Retina (tissue), 1 donor: ENCODE data around the gene OPA1.

ENCODE experiments used
- DNase-seq: peaks from one replicate; pipeline ENCODE4 v3.0.0-alpha.2; 2016

Gene OPA1

DNA sequence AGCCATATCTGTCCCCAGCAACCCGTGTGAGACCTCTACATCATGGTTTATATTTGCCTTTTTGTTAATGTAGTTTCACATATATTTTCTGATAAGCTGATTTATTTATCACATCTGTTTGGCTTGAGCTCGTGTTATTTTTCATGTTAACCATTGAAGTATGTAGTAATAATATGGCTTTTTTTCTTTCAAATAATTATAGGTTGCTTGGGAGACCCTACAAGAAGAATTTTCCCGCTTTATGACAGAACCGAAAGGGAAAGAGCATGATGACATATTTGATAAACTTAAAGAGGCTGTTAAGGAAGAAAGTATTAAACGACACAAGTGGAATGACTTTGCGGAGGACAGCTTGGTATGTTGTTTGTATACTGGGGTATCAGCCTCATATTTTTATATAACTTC lies 63.9 kb downstream of the OPA1 start:
- DNase-seq = no peak

DNA sequence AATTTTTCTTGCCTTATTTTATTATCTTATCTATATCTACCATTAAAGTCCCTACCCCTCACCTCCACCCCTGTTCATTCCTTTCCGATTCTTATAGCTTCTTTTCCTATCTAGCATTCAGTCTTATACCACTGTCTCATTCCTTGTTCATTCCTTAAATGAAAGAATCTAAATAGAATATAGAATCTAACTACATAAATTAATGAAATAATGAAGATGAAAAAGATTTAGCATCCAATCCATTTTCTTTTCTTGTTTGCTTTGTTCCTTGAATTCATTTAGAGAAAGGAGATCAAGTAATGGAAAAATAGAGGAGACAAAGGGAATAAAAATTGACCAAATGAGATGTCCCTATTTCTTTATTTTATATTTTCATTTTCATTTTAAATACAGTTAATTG lies 67.2 kb downstream of the OPA1 start:
- DNase-seq = no peak

DNA sequence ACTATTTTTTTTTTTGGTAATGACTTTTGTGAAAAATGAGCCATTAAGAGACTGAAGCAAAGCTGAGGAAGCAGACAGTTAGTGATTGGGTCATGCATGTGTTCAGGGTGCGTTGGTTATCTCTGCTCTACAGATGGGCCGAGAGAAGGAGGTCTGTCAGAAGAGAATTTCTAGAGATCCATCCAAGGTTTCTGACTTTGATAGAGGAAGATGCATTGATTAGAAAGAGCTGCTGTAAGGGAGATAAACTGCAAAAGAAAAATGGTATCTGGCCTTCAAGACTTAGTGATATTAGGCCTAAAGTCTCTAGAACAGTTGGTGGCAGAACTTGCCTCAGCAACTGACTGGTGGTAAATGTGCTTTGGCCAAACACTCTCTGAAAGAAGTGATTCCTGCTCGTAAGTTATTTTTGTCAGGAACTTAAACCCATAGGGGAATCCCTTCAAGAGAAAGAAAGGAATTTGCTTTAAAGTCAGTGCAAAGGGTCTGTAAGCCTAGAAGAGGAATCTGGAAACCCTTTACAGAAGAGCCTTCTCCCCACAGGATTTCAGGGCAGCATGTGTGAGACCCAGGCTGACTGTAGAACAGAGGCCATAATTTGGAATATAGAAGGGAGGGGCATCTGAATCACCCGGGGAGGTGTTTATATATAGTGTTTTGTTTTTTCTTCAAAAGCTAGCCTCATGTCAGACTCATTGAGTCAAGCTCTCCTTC lies 67.8 kb downstream of the OPA1 start:
- no peak for DNase-seq

DNA sequence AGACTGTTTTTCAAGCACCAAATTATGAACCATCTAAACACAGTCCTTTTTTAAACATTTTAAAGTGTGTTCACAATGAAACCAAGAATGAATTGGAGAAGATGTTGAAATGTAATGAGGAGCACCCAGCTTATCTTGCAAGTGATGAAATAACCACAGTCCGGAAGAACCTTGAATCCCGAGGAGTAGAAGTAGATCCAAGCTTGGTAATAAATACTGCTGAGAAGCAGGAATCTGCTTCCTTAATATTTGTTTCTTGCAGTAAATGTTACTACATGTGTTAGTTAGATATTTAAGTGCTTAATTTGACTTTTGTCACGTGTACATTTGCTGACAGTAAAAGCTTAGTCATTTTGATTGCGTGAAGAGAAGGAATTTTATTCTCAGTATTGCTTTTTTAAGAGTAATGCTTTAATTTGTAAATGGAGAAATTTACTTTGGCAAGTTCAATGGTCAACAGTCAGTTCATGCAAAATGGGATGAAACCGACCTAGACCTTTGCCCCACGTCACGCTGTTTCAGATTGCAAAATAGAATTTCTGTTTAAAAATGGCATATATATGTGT lies 69.8 kb downstream of the OPA1 start:
- DNase-seq = no peak

DNA sequence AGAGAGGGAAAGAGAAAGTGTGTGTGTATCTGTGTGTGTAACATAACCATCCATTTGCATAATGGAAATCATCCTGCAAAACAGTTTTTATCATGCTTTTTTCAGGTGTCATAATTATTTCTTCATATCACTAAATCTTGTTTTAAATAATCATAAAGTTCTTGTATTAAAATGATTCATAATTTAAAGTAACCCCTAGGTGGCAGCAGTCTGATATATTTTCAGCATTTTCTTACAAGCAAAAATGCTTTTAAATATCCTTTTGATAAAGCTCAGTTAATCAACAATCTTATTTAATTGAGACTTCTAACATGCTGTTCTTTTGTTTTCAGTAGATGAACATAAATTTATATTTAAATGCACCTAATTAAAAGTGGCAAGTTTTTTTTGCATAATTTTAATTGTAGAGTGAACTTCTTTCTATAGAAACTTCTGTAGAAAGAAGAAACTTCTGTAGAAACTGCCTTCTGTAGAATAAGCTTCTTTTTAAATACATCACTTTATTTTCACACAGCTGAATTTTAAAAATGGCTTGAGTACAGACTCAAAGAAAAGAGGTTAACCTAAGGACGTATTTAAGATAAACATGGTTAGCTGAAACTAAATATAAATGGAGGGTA lies 72.5 kb downstream of the OPA1 start:
- DNase-seq = no peak

DNA sequence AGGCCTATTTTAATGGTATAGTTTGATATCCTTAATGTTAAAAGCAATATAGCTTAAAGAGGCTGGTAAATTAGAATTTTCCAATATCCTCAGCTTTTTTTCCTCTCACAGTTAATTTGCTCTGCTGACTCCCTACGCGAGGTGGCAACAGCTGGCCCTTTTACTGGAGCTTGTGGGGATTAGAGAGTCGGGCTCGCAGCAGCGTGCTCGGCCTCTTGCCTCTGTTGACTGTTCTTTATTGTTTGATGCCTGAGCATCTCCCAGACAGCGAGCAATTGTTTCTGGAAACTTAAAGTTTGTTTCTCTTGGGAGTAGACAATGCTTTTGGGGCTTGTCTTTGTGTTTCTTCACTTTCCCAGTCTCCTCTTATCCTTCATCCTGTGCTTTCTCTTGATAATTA lies 80.8 kb downstream of the OPA1 start:
- peak; percentile 60 for DNase-seq

DNA sequence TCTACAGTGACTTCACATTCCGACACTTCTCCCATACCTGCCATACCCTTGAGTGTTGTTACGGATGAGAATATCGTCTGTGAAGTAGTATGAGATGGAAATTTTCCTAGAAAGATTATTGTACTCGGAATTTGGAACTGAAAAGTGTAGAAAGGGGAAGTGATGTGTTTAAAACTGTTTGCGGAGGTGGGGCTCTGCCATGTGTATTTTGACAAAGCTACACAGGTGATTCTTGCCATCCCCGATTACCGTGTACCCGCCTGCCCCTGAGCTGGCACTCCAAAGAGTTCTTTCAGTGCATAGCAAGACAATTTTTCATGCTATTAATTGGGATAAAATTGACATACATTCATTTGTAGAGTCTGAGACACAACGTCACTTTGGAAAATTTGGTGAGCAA lies 81.7 kb downstream of the OPA1 start:
- no peak for DNase-seq

DNA sequence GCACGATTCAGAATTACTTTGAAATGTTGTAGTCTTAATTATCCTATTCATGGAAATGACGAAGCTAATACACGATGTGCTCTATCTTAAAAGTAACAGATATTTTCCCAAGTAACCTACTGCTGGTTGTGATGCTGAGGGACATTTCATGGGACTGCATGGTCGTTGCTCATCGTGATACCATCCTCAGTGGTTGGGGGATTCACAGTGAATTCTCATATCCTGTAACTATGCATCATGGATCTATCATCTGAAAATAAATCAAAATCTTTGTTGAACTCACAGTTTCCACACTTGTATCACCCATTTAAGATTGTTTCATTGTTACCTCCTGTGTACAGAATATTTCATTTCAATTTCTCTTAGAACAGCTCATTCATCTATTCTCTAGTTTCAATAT lies 84.7 kb downstream of the OPA1 start:
- no peak for DNase-seq

DNA sequence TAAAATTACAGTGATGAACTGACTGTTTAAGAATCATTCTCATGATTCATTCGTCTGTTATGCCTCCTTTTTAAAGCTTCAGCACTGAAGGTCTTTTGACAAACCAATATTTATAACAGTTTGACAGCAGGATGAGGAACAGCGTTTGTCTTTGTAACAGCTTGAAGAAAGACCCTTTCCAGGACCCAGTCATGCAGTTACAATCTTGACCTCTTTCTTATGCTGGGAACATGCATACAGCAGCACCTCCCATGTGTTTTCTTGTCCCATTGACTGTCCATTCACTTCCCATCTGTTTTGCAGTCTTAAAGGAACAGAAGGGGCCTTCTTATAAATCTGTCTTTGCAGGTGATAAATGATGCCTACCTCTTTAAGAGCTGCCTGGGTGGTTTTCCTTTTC lies 87.2 kb downstream of the OPA1 start:
- peak; percentile 64 for DNase-seq

DNA sequence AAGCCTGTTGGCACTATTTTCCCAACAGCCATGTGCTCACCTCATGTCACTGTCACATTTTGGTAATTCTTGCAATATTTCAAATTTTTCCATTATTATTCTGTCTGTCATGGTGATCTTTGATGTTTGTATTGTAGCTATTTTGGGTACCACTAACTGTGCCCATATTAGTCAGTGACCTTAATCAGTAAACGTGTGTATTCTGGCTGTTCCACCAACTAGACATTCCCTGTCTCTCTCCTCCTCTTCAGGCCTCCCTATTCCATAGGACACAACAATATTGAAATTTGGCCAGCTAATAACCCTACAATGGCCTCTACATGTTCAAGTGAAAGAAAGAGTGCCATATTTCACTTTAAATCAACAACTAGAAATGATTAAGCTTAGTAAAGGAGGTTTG lies 88.6 kb downstream of the OPA1 start:
- DNase-seq = no peak

DNA sequence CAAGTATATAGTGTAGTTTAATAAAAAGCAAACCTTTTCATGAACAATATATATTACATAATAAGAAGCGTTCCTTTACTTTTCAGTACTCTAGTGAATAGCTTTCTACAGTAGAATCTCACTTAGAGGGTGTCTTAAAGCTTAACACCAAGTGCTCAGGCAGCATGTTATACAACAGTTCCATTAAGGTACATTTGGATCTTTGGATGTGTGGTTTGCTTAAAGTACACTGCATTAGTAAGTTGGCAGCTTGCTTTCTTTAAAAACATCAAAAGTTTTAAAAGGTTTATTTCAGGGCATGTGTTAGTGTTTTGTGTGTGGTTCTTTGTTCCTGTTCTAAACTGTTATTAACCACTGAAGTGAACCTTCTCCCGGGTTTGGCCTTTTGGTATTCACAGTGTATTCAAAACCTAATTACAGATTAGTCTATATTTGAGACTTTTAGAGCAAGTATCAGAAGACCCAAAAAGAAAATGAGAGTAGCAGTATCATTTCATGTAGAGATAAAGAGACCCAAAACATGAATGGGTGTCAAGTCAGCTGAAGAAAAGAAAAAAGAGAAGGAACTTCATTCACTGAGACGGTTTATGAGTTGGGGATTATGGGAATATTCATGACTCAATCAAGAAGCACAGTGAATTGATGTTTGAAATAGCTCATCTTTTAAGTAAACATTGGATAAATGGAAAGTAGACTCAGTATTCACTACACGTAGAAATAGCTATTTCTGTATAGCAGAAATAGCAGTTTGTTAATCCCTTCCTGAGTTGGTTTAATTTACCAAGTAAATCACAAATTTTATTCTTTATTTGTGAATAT lies 93.9 kb downstream of the OPA1 start:
- DNase-seq = no peak

DNA sequence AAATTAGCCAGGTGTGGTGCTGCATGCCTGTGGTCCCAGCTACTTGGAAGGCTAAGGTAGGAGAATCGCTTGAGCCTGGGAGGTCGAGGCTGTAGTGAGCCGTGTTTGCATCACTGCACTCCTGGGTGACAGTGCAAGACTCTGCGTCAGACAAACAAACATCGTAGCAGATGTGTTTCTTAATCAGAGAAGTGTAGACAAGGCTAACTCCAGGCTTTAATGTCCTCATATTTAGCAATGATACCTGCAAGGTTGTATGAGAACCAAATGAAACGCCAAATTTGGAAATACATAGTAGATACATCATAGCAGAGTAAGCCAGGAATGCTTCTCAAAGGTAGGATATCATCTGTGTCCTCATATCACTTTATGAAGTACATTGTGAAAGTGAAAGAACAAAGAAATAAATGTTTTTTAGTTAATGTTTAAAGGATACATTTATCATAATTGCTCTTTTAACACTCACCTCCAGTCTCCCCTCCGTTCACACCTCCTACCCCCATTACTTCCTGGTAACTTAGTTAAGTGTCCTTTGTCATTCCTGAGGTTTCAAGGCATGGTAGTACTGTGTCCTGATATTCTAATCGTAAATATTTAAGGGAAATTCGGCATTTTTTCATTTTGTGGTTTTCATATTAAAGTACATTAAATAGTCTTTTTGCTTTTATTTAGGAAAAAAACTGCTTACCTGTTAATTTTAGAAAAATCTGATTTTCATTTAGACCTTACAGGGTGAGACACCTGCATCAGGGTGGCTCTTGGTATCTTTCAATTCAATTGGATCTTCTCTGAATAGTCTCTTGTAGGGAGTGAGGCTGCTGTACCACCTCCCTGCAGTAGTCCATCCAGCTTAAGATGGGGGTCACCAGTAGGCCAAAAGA lies 96.1 kb downstream of the OPA1 start:
- no peak for DNase-seq

DNA sequence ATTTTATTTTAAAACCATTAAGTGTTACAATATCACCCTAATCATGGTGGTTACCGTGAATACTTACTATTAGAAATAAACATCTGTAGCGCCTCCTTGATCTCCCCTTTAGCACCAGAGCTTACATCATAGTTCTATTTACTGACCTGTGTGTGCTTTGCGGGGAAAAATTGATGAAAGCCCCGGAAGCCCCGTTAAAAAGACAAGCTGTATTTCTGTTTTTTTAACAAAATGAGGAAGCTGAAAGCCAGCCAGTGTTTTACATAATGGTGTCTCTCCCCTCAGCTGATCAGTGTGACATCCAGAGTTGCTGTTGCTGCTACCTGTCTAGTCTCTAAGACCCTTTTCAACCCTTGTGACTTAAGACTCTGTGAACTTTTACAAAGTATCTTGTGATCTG lies 100.8 kb downstream of the OPA1 start:
- DNase-seq = no peak

DNA sequence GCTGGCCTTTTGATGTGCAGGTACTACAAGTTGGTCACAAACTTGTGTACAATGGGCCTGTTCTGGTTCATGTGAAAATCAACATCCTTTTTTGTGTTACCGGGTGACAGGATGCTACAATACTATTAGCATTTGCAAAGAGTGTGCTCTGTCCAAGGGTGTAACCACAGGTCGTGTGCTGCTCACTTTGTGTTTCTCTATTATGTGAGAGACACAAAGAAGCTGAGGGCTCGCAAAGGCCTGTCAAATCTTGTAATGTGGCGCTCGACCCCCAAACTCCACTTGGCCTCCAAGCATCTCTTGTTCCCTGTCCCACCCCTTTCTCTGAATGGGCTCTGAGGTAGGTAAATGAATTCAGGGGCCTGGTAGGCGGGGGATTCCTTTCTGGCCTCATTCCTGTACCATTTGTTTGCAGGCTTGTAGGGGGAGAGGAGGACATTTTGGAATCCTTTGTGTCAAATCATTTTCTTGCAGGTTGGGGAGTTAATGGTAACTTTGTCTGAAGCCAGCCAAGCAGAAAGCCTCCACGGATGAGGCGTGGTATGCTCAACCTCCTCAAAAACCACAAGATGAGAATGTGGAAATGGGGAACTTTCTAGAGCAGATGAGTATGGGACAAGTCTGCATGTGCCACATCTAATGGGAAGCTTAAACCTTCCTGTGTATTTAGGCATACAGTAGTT lies 109.1 kb downstream of the OPA1 start:
- peak; percentile 42 for DNase-seq

DNA sequence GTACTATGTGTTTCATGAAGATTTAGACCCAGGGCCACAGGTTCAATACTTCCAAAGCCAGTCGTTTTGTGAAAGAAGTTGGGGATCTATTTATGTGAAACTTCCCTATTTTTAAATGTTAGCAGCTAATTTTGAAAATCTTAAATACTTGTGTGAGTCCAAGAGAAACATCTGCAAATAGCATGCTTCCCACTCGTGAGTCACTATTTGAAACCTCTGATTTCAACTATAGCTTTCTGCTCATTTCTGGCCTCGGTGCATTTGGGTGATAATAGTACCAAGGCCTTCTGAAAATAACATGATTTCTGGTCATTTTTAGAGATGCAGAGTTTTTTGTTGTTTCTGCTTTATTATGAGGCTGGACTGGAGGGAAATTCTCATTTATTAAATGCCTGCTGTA lies 110.0 kb downstream of the OPA1 start:
- DNase-seq = no peak

DNA sequence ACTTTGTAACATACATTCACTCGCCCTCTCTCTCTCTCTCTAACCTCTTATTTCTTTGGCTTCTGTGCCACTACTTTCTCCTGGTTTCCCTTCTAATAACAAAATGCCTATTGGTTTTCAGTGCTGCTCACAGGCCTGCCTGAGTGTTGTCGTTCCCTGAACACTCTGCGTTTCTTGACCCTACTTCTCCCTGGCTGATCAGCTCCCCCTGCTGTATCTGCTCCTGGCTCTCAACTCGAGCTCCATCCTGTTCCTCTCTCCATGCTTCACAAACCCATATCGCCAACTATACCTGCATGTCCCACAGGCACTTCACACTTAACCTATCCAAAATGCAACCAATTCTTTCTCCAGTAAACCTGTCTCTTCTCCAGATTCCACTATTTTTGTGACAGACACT lies 111.4 kb downstream of the OPA1 start:
- DNase-seq = peak; percentile 14

DNA sequence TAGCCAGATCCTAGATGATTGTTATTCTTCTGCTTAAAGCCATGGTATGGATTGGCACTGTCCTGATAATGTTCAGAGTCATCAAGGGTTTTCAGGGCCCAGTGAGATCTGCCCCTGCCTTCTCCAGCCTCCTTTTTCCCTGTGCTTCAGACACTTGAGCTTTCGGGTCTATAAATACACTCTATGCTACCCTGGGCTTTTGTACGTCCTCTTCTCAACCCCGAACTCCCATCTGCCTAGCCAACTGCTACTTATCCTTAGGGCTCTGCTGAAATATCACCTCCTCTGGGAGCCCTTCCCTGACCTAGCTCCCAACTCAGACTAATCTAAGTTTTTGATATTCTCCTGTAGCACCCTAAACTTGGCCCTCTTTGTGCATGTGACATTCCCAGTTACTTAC lies 115.3 kb downstream of the OPA1 start:
- no peak for DNase-seq

DNA sequence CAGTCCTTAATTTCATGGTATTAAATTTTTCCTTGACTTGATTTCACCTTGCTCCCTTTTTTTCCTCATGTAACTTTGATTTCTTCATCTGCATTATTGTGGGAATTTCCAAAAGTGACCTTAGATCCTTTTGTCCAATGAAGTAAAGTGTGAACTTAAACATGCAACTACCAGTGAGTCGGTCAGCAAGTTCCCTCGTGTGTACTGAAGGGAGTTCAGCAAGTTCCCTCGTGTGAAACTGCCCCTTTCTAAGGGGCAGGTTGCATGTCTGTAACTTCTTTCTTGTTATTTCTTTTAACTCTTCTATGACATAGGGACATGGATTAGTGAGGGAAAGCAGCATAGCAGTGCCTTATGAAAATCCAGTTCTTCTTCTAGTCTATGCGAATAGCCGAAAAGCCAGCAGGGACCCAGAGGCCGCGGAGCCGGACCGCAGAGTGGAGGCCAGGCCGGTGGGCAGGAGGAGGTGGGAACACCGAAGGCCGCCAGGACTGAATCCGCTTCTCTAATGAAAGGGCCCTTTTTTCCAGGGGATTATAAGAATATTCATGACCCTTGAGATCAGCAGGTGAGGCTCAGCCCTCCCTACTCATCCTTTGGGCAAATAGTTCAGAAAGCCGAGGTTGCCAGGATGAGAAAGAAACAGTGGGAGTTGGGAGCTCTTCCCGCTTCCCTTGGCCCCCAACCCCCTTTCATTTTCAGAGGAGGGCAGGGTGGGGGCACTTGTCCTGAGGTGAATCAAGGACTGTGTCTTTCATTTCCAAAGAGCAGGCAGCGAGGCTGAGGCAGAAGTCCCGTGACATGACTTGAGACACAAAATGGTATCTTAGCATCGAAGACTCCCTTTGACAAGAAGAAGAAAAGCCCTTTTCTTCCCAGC lies 117.5 kb downstream of the OPA1 start:
- DNase-seq = no peak

DNA sequence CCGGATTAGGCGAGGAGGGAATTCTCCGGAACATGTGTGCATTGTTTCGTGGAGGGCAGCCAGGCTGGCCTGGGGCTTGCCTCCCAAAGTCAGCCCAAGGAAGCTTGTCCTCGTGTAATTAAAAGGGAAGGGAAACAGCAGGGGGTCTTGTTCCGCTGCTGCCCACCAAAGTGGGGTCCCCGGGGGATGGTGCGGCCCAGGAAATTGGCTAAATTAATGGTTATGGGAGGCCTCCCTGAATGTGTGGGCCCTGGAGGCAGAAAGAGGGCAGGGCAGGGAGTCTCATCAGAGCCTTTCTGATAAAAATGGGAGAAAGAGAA lies 118.1 kb downstream of the OPA1 start:
- peak; percentile 76 for DNase-seq

DNA sequence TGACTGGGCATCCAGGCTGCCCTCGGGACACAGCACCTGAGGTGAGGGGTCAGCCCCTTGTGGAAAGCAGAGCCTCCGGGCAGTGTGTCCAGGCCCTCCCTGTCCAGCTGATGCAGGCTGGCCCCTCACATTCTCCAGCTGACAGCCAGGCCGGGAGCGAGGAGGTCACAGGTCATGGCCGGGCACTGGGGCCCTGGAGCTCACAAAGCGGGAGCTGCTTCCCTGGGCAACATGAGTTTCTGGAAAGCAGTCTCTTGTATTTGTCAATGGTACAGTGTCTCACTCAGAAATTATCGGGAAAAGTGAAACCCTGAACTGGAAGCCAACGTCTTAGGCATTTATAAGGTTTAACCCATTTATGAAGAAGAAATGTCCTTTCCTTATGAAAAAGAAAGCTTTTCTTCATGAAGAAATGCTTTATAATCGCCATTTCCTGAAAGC lies 118.5 kb downstream of the OPA1 start:
- DNase-seq = no peak

DNA sequence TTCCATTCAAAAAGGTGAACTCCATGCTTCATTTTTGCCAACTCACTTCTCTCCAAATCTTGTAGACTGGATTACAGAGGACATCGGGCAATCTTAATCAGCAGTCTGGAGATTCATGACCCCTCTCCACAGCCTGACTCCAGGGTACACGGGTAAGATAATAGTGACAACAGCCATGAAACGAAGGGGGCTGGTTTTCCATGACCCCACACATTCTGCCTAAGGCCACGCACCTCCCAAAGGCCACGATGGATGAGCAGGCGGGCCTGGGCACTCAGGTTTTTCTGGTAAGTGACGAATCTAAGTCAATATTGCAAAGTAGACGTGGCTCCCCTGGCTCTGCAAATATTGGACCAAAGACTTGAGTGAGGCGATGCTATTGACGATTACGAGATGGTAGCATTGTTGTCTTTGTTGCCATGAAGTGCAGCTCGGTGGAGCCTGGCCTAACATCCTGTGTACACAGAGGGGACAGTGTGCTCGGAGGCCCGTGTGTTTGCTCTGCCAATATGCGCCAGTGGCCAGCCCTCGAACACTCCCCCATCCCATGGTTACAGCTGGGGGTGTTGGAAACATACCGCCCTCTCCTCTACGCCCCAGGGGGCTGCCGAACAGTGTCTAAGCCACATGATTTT lies 119.1 kb downstream of the OPA1 start:
- DNase-seq = peak; percentile 35
